RKO (cell line): ENCODE data around the gene NTM.
"Not testable (repeated sequence)": the region's sequence is repeated elsewhere in the genome, so short reads cannot be mapped to it uniquely, and the experiment has no call there.

Experiments used
- DNase-seq: peaks from one replicate; pipeline ENCODE4 v3.0.0-alpha.2; 2016; ENCODE audit warnings: low spot score

The NTM gene

GRCh38 chr11:131422029-131422428 lies 51.6 kb downstream of the NTM start:
- no peak for DNase-seq

GRCh38 chr11:131422496-131422895 lies 52.1 kb downstream of the NTM start:
- DNase-seq, result no peak

- DNase-seq, result no peak
Observed at GRCh38 chr11:131423688-131424087, 53.3 kb downstream of the NTM start.

- DNase-seq, result not testable (repeated sequence)
Observed at GRCh38 chr11:131424257-131424876, 54.0 kb downstream of the NTM start.

GRCh38 chr11:131425285-131425684 lies 54.9 kb downstream of the NTM start:
- DNase-seq, result no peak

GRCh38 chr11:131428853-131429252 lies 58.4 kb downstream of the NTM start:
- no peak for DNase-seq

GRCh38 chr11:131430473-131431208 lies 60.2 kb downstream of the NTM start:
- DNase-seq, result no peak

- DNase-seq, result no peak
Observed at GRCh38 chr11:131441051-131441810, 70.8 kb downstream of the NTM start.

GRCh38 chr11:131446590-131447275 lies 76.3 kb downstream of the NTM start:
- DNase-seq, result no peak

GRCh38 chr11:131447277-131447815 lies 76.9 kb downstream of the NTM start:
- no peak for DNase-seq

- no peak for DNase-seq
Observed at GRCh38 chr11:131447898-131448297, 77.5 kb downstream of the NTM start.

GRCh38 chr11:131449036-131450019 lies 78.9 kb downstream of the NTM start:
- no peak for DNase-seq

GRCh38 chr11:131454490-131454889 lies 84.1 kb downstream of the NTM start:
- no peak for DNase-seq

GRCh38 chr11:131454989-131455388 lies 84.6 kb downstream of the NTM start:
- no peak for DNase-seq

- DNase-seq, result no peak
Observed at GRCh38 chr11:131455843-131456704, 85.7 kb downstream of the NTM start.

- DNase-seq, result no peak
Observed at GRCh38 chr11:131457163-131457562, 86.7 kb downstream of the NTM start.

GRCh38 chr11:131458421-131458820 lies 88.0 kb downstream of the NTM start:
- no peak for DNase-seq

GRCh38 chr11:131460931-131461330 lies 90.5 kb downstream of the NTM start:
- no peak for DNase-seq

- DNase-seq, result no peak
Observed at GRCh38 chr11:131462622-131463021, 92.2 kb downstream of the NTM start.

GRCh38 chr11:131463162-131463561 lies 92.7 kb downstream of the NTM start:
- DNase-seq, result no peak
